Middle frontal gyrus (tissue), 1 donor: Measurements from ENCODE around the gene INS.
"Not testable (repeated sequence)": the region's sequence is repeated elsewhere in the genome, so short reads cannot be mapped to it uniquely, and the experiment has no call there.

Experiments used
- DNase-seq: peaks from one replicate; pipeline ENCODE4 v3.0.0-alpha.2; 2015; ENCODE audit warnings: low spot score; ENCODE audit errors: extremely low spot score

Gene INS

GRCh38 chr11:2182075-2182474 lies 21.1 kb upstream of the INS start:
- DNase-seq = no peak

- no peak for DNase-seq
These were observed 19.9 kb upstream of the INS start for GRCh38 chr11:2180789-2181370.

- no peak for DNase-seq
These were observed 19.3 kb upstream of the INS start for GRCh38 chr11:2180347-2180746.

GRCh38 chr11:2179516-2179915 lies 18.5 kb upstream of the INS start:
- no peak for DNase-seq

- DNase-seq = no peak
These were observed 18.0 kb upstream of the INS start for GRCh38 chr11:2178906-2179494.

GRCh38 chr11:2178055-2178773 lies 17.2 kb upstream of the INS start:
- not testable (repeated sequence) for DNase-seq

GRCh38 chr11:2177076-2177475 lies 16.1 kb upstream of the INS start:
- no peak for DNase-seq

GRCh38 chr11:2176389-2176900 lies 15.4 kb upstream of the INS start:
- no peak for DNase-seq

GRCh38 chr11:2175659-2176058 lies 14.7 kb upstream of the INS start:
- DNase-seq = no peak

- DNase-seq = no peak
These were observed 13.4 kb upstream of the INS start for GRCh38 chr11:2174361-2174760.

GRCh38 chr11:2173761-2174160 lies 12.8 kb upstream of the INS start:
- no peak for DNase-seq

- DNase-seq = no peak
These were observed 12.2 kb upstream of the INS start for GRCh38 chr11:2173150-2173693.

GRCh38 chr11:2172676-2173075 lies 11.7 kb upstream of the INS start:
- no peak for DNase-seq

GRCh38 chr11:2171591-2172003 lies 10.6 kb upstream of the INS start, which contains the start of gene TH:
TSS of gene TH (minus strand) at chr11:2171815. CDS start at chr11:2171786, 29 bp downstream.
- DNase-seq = no peak

- DNase-seq = no peak
These were observed 8.9 kb upstream of the INS start for GRCh38 chr11:2169626-2170570.

- no peak for DNase-seq
These were observed 8.0 kb upstream of the INS start for GRCh38 chr11:2169005-2169378.

- DNase-seq = no peak
These were observed 7.4 kb upstream of the INS start for GRCh38 chr11:2168286-2169004.

- no peak for DNase-seq
These were observed 6.4 kb upstream of the INS start for GRCh38 chr11:2167141-2168045.

- no peak for DNase-seq
These were observed 5.3 kb upstream of the INS start for GRCh38 chr11:2166091-2166851.
